H1 (cell line): ENCODE results near the gene BEST3. TPM values are rescaled to one million over a fixed set of nuclear protein-coding genes. Genes with fewer than 3 reads are reported as not detected.

Experiments
- CTCF ChIA-PET: fragments of 300-600 bp; sonication (Branson Sonifier 250); formaldehyde crosslinking; loops from one replicate; lab custom pipeline; 2021; ENCODE audit not compliant: partially characterized antibody; lab: Charles Lee
- POLR2A ChIA-PET: fragments of 300-600 bp; sonication (Branson Sonifier 250); formaldehyde crosslinking; loops from one replicate; lab custom pipeline; 2021; ENCODE audit warnings: inconsistent platforms; ENCODE audit not compliant: partially characterized antibody; lab: Charles Lee
- DNase-seq, 2 experiments: peaks; one replicate each; pipeline versions ENCODE4 v3.0.0 to v3.0.0-alpha.2; 2010 to 2022; ENCODE audit warnings: low spot score in 2 of 2, low read depth in 1 of 2, mixed read lengths in 1 of 2
- FAIRE-seq: peaks from 2 replicates; lab custom pipeline; 2011; peaks lifted over from hg19 to GRCh38; lab: Jason Lieb, UNC
- H2AFZ ChIP-seq: 2 replicates; pipeline ENCODE4 v1.8.1; 2012; ENCODE audit warnings: low read length, inconsistent platforms
- H2AK5ac ChIP-seq: 2 replicates; pipeline ENCODE4 v1.6.1; 2013; ENCODE audit warnings: low read depth, low read length
- H2BK120ac ChIP-seq: replicated peaks from 2 replicates; pipeline ENCODE3; 2013; ENCODE audit warnings: low read depth, low read length, inconsistent platforms
- H2BK12ac ChIP-seq: 2 replicates; pipeline ENCODE4 v1.6.1; 2013; ENCODE audit warnings: low read depth, low read length
- H2BK15ac ChIP-seq: 2 replicates; pipeline ENCODE4 v1.6.1; 2013; ENCODE audit warnings: low read length
- H2BK20ac ChIP-seq: 2 replicates; pipeline ENCODE4 v1.6.1; 2013; ENCODE audit warnings: low read length
- H2BK5ac ChIP-seq: 2 replicates; pipeline ENCODE4 v1.6.1; 2013; ENCODE audit warnings: low read depth, low read length
- H3K14ac ChIP-seq: 2 replicates; pipeline ENCODE4 v1.6.1; 2013; ENCODE audit warnings: inconsistent platforms; ENCODE audit not compliant: insufficient read length
- H3K18ac ChIP-seq: 2 replicates; pipeline ENCODE4 v1.6.1; 2013; ENCODE audit warnings: low read length; ENCODE audit errors: extremely low read depth
- H3K23ac ChIP-seq: 2 replicates; pipeline ENCODE4 v1.6.1; 2013; ENCODE audit warnings: inconsistent platforms; ENCODE audit not compliant: insufficient read length
- H3K23me2 ChIP-seq: 2 replicates; pipeline ENCODE4 v1.6.1; 2013; ENCODE audit warnings: low read depth, low read length
- H3K27ac ChIP-seq: 2 replicates; pipeline ENCODE4 v1.6.1; 2011; ENCODE audit warnings: low read depth, low read length, inconsistent platforms
- H3K27me3 ChIP-seq, 4 experiments: replicated peaks in 1 of 4; 1 replicate in 1 of 4; 2 replicates in 3 of 4; pipeline versions ENCODE4 v1.6.1 to v1.8.1; 2011 to 2013; ENCODE audit warnings: low read length in 3 of 4, mild to moderate bottlenecking in 3 of 4, inconsistent platforms in 2 of 4, mixed read lengths in 2 of 4, moderate library complexity in 1 of 4; ENCODE audit not compliant: control insufficient read depth in 3 of 4, insufficient read depth in 3 of 4; ENCODE audit errors: extremely low read depth in 1 of 4
- H3K36me3 ChIP-seq, 4 experiments: 2 replicates each; pipeline versions ENCODE4 v1.6.1 to v1.8.1; 2011 to 2013; ENCODE audit warnings: mild to moderate bottlenecking in 4 of 4, low read length in 3 of 4, moderate library complexity in 2 of 4, control low read depth in 1 of 4, inconsistent platforms in 1 of 4; ENCODE audit not compliant: insufficient read depth in 4 of 4, control insufficient read depth in 2 of 4
- H3K4ac ChIP-seq: replicated peaks from 2 replicates; pipeline ENCODE3; 2013; ENCODE audit warnings: low read length, low read depth, mixed read lengths, inconsistent platforms; ENCODE audit not compliant: insufficient read length
- H3K4me1 ChIP-seq, 4 experiments: replicated peaks in 1 of 4; 1 replicate in 1 of 4; 2 replicates in 3 of 4; pipeline versions ENCODE4 v1.6.1 to v1.8.1; 2011 to 2013; ENCODE audit warnings: low read length in 3 of 4, inconsistent platforms in 2 of 4, mixed read lengths in 1 of 4; ENCODE audit not compliant: insufficient read depth in 4 of 4, control insufficient read depth in 3 of 4
- H3K4me2 ChIP-seq, 2 experiments: 2 replicates each; pipeline versions ENCODE4 v1.6.1 to v1.8.1; 2011 to 2013; ENCODE audit warnings: low read depth in 2 of 2, low read length in 2 of 2, control low read depth in 1 of 2, inconsistent platforms in 1 of 2, mild to moderate bottlenecking in 1 of 2; ENCODE audit not compliant: insufficient read depth in 1 of 2
- H3K4me3 ChIP-seq, 4 experiments: fragments of 200-600, 300-600 bp in 1 of 4; sonication (generic), shearing (Covaris generic), sonication (Bioruptor Twin) in 1 of 4; 2 replicates each; pipeline versions ENCODE4 v1.5.1 to v1.8.1; 2011 to 2016; ENCODE audit warnings: low read length in 4 of 4, low read depth in 3 of 4, control low read depth in 2 of 4, inconsistent platforms in 2 of 4, mild to moderate bottlenecking in 2 of 4, mixed read lengths in 1 of 4, moderate library complexity in 1 of 4; ENCODE audit not compliant: insufficient read depth in 2 of 4; ENCODE audit errors: extremely low read depth in 1 of 4
- H3K56ac ChIP-seq: replicated peaks from 2 replicates; pipeline ENCODE3; 2013; ENCODE audit warnings: low read depth, mild to moderate bottlenecking, mixed read lengths, low read length, inconsistent platforms; ENCODE audit not compliant: insufficient read length
- H3K79me1 ChIP-seq: 2 replicates; pipeline ENCODE4 v1.6.1; 2013; ENCODE audit warnings: low read depth, low read length, control low read depth
- H3K79me2 ChIP-seq, 2 experiments: 2 replicates each; pipeline versions ENCODE4 v1.6.1 to v1.8.1; 2012 to 2013; ENCODE audit warnings: low read length in 2 of 2, mild to moderate bottlenecking in 2 of 2, inconsistent platforms in 1 of 2; ENCODE audit not compliant: insufficient read depth in 2 of 2, control insufficient read depth in 1 of 2
- H3K9ac ChIP-seq, 4 experiments: replicated peaks in 1 of 4; 1 replicate in 1 of 4; 2 replicates in 3 of 4; pipeline versions ENCODE4 v1.6.1 to v1.8.1; 2011 to 2013; ENCODE audit warnings: low read depth in 3 of 4, low read length in 3 of 4, control low read depth in 2 of 4, mild to moderate bottlenecking in 2 of 4, moderate library complexity in 2 of 4, inconsistent platforms in 1 of 4; ENCODE audit errors: extremely low read depth in 1 of 4
- H3K9me3 ChIP-seq, 2 experiments: 2 replicates each; pipeline versions ENCODE4 v1.6.1 to v1.8.1; 2012 to 2013; ENCODE audit warnings: mild to moderate bottlenecking in 2 of 2, moderate library complexity in 2 of 2, control low read depth in 1 of 2, inconsistent platforms in 1 of 2, low read depth in 1 of 2, low read length in 1 of 2, mixed read lengths in 1 of 2; ENCODE audit not compliant: insufficient read depth in 2 of 2
- H4K20me1 ChIP-seq, 2 experiments: replicated peaks in 1 of 2; 2 replicates each; pipeline versions ENCODE3 to v1.8.1; 2011 to 2013; ENCODE audit warnings: inconsistent platforms in 2 of 2, low read length in 2 of 2, mild to moderate bottlenecking in 1 of 2; ENCODE audit not compliant: insufficient read depth in 2 of 2, control insufficient read depth in 1 of 2
- H4K5ac ChIP-seq: 2 replicates; pipeline ENCODE4 v1.6.1; 2013; ENCODE audit warnings: low read length, low read depth, mixed read lengths, inconsistent platforms; ENCODE audit not compliant: insufficient read length
- H4K8ac ChIP-seq: 2 replicates; pipeline ENCODE4 v1.8.0; 2013; ENCODE audit warnings: mild to moderate bottlenecking, moderate library complexity, low read length, inconsistent platforms; ENCODE audit not compliant: insufficient read depth; ENCODE audit errors: extremely low read depth
- H4K91ac ChIP-seq: replicated peaks from 2 replicates; pipeline ENCODE3; 2013; ENCODE audit warnings: low read length, mixed read lengths, inconsistent platforms; ENCODE audit not compliant: insufficient read length
- BACH1 ChIP-seq: IDR thresholded peaks from 2 replicates; pipeline ENCODE4 v1.6.1; 2012; ENCODE audit warnings: low read length, improper control_type of control experiment
- KDM4A ChIP-seq: IDR thresholded peaks from one replicate; pipeline ENCODE4 v1.7.1; 2012; ENCODE audit warnings: low read depth, mild to moderate bottlenecking, moderate library complexity, low read length, inconsistent platforms; ENCODE audit not compliant: severe bottlenecking
- SP2 ChIP-seq: IDR thresholded peaks from 2 replicates; pipeline ENCODE4 v1.6.1; 2012; ENCODE audit warnings: mild to moderate bottlenecking, low read length, inconsistent platforms
- YY1 ChIP-seq: IDR thresholded peaks from 2 replicates; pipeline ENCODE4 v1.6.1; 2011; ENCODE audit warnings: low read depth, mild to moderate bottlenecking, low read length
- WGBS, 2 experiments: shearing (Covaris generic) in 1 of 2; methylation state at CpG; one replicate each; pipeline versions ENCODE4 v1.1.6 to v1.1.7; 2013 to 2015; ENCODE audit warnings: low lambda C conversion rate in 2 of 2, mixed read lengths in 2 of 2, inconsistent platforms in 1 of 2, low coverage in 1 of 2, missing lambda C conversion rate in 1 of 2; ENCODE audit not compliant: insufficient replicate concordance in 2 of 2, insufficient coverage in 1 of 2, insufficient read length in 1 of 2; ENCODE audit errors: extremely low coverage in 1 of 2, missing lambda C conversion rate in 1 of 2; 5-methylcytosine and 5-hydroxymethylcytosine counted together
- polyA plus RNA-seq, 7 experiments: library from polyadenylated mRNA; depleted of rRNA in 3 of 7; stranded (reverse) in 5 of 7; unstranded in 2 of 7; fragments of >200 nt in 5 of 7; fragments of 200-250 nt in 2 of 7; gene quantifications; 1 replicate in 5 of 7; 2 replicates in 1 of 7; 4 replicates in 1 of 7; pipeline versions ENCODE4 v1.2.1 to v1.2.3, GENCODE V29; 2011 to 2013; ENCODE audit warnings: missing spikeins in 2 of 7, mixed read lengths in 2 of 7
- total RNA-seq: library from RNA; stranded (reverse); fragmentation: NEBNext Ultra II Directional; extraction: Animal tissue kit (Norgen Biotek cat#: 25700); gene quantifications from 2 replicates; pipeline ENCODE4 v1.2.1, GENCODE V29; 2021

The BEST3 gene
- total and polyA plus RNA-seq, 2 of the 8 experiments (the other 6 are each of a cell fraction or from before 2014, with no cell fraction given): 0.17 TPM; not detected in 1

DNA sequence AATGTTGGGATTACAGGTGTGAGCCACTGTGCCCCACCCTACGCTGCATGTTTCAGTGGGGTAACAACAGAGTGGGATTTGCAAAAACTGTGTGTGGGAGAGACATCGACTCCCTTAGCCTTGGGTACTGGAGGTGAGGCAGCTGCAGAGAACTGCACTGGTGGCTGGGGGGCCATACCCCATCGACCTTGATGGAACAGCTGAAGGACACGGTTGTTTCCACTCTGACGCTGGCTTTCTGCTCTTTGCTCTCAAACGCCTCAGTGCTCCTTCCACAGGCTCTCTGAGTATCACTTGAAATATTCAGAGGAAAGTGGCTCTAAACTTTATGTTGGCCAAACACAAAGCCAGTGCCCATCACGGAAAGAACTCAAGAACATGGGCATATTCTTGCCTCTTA is 57.6 kb downstream of the BEST3 start:
- no peaks in the 10 kb centered on the region for H3K4me1 ChIP-seq
- no peak overlapping the region for H2AFZ ChIP-seq
- H4K20me1 ChIP-seq: no peaks in the 10 kb centered on the region
- FAIRE-seq: no peak
- no peak overlapping the region for H3K56ac ChIP-seq
- H4K8ac ChIP-seq: no peak overlapping the region
- TF ChIP-seq SP2: no peak
- no peak for TF ChIP-seq BACH1
- no peak for TF ChIP-seq YY1
- TF ChIP-seq KDM4A: no peak
- TF ChIP-seq, all 59 proteins: peak for 0
- Histone ChIP-seq H3K36me3 (no peaks in the 10 kb centered on the region), H3K4ac (no peak overlapping the region), H4K91ac (no peak overlapping the region), H3K9ac (no peak overlapping the region), H3K79me1 (no peaks in the 10 kb centered on the region), H3K23me2 (no peaks in the 10 kb centered on the region), H3K18ac (no peak overlapping the region), H3K9me3 (no peaks in the 10 kb centered on the region), H2BK20ac (no peak overlapping the region), H3K4me3 (no peak overlapping the region), H3K27ac (no peak overlapping the region), H2BK5ac (no peak overlapping the region), H4K5ac (no peak overlapping the region), H3K79me2 (no peaks in the 10 kb centered on the region), H2AK5ac (no peak overlapping the region), H2BK12ac (no peak overlapping the region), H3K27me3 (no peaks in the 10 kb centered on the region), H2BK120ac (no peak overlapping the region), H3K23ac (no peak overlapping the region), H2BK15ac (no peak overlapping the region), H3K4me2 (no peak overlapping the region), H3K14ac (no peak overlapping the region)
- DNase-seq: no peak
- 88% methylated on average over 7 of the region's 7 CpGs; no CpG with 5 or more reads in 1 of the 2 experiments for WGBS, 2 experiments
- POLR2A ChIA-PET: no interaction called here
- CTCF ChIA-PET: interaction anchor here (0.6 to 4.7 kb wide), 7 partner anchors 8 to 331 kb away, joined by 3 to 68 read pairs (median 3); no protein-coding TSS in a partner anchor
